Left lung (tissue), 10 donors: ENCODE data around the gene UBR4. TPM values are rescaled to one million over a fixed set of nuclear protein-coding genes. Genes with fewer than 3 reads are reported as not detected.

Source experiments
- ATAC-seq: fragments of 200-7000 bp; cut with Tn5 transposase; one replicate; pipeline ENCODE4 v1.9.1; 2020; ENCODE audit warnings: moderate library complexity
- DNase-seq, 4 donors: peaks; one replicate each; pipeline ENCODE4 v3.0.0-alpha.2; 2013 to 2020
- H3K27ac ChIP-seq, 2 donors: fragments of 200-600 bp; sonication (generic) in 1 of 2; one replicate each; pipeline versions ENCODE4 v1.5.0 to v1.8.0; 2020 to 2021
- H3K27me3 ChIP-seq, 2 donors: fragments of 200-600 bp; sonication (generic) in 1 of 2; one replicate each; pipeline versions ENCODE4 v1.5.0 to v1.8.0; 2020 to 2021
- H3K36me3 ChIP-seq, 2 donors: fragments of 200-600 bp; sonication (generic) in 1 of 2; one replicate each; pipeline versions ENCODE4 v1.5.0 to v1.8.0; 2020 to 2021
- H3K4me1 ChIP-seq, 2 donors: fragments of 200-600 bp; one replicate each; pipeline ENCODE4 v1.8.0; 2021
- H3K4me3 ChIP-seq, 2 donors: fragments of 200-600 bp; sonication (generic) in 1 of 2; one replicate each; pipeline versions ENCODE4 v1.5.0 to v1.8.0; 2020 to 2021; ENCODE audit warnings: mild to moderate bottlenecking in 1 of 2
- H3K9me3 ChIP-seq, 2 donors: fragments of 200-600 bp; sonication (generic) in 1 of 2; one replicate each; pipeline versions ENCODE4 v1.5.0 to v1.8.0; 2020 to 2021
- CTCF ChIP-seq, 2 donors: fragments of 200-600 bp; sonication (generic) in 1 of 2; IDR thresholded peaks; one replicate each; pipeline versions ENCODE4 v1.5.0 to v1.8.0; 2021; ENCODE audit warnings: antibody characterized with exemption in 2 of 2
- intact Hi-C, 2 donors: fragments of 100-400 bp; cut with DNase I; formaldehyde crosslinking; loops; one replicate each; pipeline versions ENCODE4 v1.11.2 to v1.14.2; 2022
- polyA plus RNA-seq, 6 donors: library from polyadenylated mRNA; unstranded; fragments of 120-200 nt; gene quantifications; one replicate each; pipeline ENCODE4 v1.2.1, GENCODE V29; 2013; ENCODE audit not compliant: insufficient read length in 6 of 6
- total RNA-seq, 2 donors: library from RNA; stranded (reverse); fragmentation: NEBNext Ultra II Directional; extraction: Animal tissue kit (Norgen Biotek cat#: 25700); gene quantifications; one replicate each; pipeline ENCODE4 v1.2.1, GENCODE V29; 2021
- donor health status: DM: no; HTN: yes; CAD: no.
- donor health status: DM: no; HTN: no; CAD: no.

The UBR4 gene
- total and polyA plus RNA-seq, 8 donors, result 95.9 to 130 (median 109) TPM

DNA sequence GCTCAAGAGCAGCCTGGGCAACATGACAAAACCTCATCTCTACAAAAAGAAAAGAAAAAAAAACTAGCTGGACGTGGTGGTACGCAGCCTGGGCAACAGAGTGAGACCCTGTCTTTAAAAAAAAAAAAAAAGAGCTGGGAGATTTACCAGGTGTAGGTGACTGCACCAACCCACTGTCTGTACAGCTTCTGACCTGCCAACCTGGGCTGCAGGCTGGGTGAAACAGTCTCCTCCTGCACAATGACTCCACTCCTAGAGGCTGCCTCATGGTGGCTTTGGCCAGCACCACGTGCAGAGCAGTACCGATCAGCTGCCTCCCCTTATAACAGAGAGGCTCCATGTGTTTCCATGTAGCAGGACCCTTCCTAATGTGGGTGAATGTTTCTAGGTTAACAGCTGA is 45.2 kb upstream of the UBR4 start:
- intact Hi-C loops, result no loop called here
- Histone ChIP-seq H3K9me3 (no peaks in the 10 kb centered on the region), H3K27me3 (no peaks in the 10 kb centered on the region), H3K36me3 (peaks cover 0 to 55% of the 10 kb centered on the region in 2 donors), H3K4me3 (no peak overlapping the region), H3K4me1 (peaks cover 18 to 32% of the 10 kb centered on the region in 2 donors), H3K27ac (no peak overlapping the region)
- DNase-seq (no peak), ATAC-seq (no peak)
- TF ChIP-seq CTCF (IDR thresholded peaks at IDR 0.05), result no peak

DNA sequence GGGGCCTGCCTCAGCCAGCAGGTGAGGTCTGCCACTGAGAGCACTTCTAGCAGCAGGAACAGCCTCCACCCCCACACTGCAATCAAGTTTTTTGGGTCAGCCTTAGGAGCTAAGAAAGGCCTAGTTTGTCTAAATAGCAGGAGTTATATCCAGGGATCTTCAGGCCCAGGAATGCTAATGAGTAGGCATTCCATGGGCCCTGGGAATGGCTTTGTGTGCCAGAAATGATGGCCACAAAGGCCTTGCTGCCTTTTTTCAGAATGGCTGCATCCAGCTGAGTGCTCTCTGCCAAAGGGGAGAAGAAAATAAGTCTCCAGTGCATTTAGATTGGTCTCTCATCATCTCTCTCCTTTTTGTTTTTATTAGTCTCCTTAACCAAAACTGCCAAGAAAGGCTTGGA is 44.4 kb upstream of the UBR4 start:
- no peak for TF ChIP-seq CTCF (IDR thresholded peaks at IDR 0.05)
- no peaks in the 10 kb centered on the region for H3K27me3 ChIP-seq
- DNase-seq (no peak), ATAC-seq (no peak)
- H3K36me3 ChIP-seq, result peaks cover 0 to 46% of the 10 kb centered on the region in 2 donors
- intact Hi-C loops, result no loop called here
- H3K4me3 ChIP-seq, result no peak overlapping the region
- H3K4me1 ChIP-seq, result peaks cover 20 to 40% of the 10 kb centered on the region in 2 donors
- no peaks in the 10 kb centered on the region for H3K9me3 ChIP-seq
- H3K27ac ChIP-seq, result no peak overlapping the region

DNA sequence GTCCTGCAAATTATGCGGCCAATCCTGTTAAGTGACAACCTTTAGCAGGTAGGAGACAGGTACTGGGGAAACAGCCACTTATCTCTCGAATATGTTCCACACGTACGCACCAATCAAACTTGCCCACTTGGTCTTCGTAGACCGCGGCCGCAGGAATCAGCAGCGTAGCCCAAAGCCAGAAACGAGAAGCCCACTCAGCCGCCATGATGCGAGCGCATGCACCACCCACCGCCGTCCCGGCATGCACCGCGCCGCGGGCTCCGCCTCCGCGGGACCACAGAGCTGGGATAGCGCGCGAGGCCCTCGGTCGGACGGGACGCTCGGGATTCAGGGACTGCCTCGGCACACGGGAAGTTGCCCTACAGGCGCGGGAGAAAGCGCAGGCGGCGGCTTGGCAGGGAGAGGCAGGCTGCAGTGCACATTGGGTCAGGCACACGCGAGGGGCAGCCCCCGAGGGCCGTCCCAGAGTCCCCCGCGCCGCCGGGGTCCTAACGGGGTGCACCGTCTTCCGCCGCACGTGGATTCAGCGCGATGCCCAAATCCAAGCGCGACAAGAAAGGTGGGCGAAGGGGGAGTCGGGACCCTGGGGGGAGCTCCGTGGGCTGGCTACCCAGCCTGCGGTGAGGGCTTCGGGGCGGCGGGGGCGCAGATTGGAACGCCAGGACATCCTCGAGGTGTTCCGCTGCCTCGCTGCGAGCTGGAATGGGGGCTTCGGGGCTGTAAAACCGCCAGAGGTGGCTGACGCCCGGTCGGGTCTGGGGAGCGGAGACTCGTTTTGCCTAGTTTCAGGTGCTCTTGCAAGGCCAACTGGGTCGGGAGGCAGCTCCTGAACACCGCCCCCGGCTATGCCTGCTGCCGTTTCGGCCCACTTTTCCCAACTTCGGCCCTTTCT is 41.5 kb upstream of the UBR4 start, which contains the start of the genes EMC1 and MRTO4:
TSS of gene EMC1 (minus strand) at position 220 of the 892 bp plus-strand sequence. CDS start at position 205, 15 bp downstream.
TSS of gene MRTO4 (plus strand) at position 501 of the 892 bp plus-strand sequence. CDS start at position 532, 31 bp downstream.
- intact Hi-C loops, result no loop called here
- Histone ChIP-seq H3K4me3 (peak within 1 kb of the TSS; percentile 89 to 94), H3K27ac (peak within 1 kb of the TSS; percentile 95 to 97), H3K27me3 (no peaks in the 10 kb centered on the region), H3K9me3 (no peaks in the 10 kb centered on the region), H3K4me1 (peaks cover 20 to 44% of the 10 kb centered on the region in 2 donors), H3K36me3 (peaks cover 0 to 18% of the 10 kb centered on the region in 2 donors)
- DNase-seq (peak; percentile 87 to 97 (median 90)), ATAC-seq (peak; percentile 99)
- no peak for TF ChIP-seq CTCF (IDR thresholded peaks at IDR 0.05)

DNA sequence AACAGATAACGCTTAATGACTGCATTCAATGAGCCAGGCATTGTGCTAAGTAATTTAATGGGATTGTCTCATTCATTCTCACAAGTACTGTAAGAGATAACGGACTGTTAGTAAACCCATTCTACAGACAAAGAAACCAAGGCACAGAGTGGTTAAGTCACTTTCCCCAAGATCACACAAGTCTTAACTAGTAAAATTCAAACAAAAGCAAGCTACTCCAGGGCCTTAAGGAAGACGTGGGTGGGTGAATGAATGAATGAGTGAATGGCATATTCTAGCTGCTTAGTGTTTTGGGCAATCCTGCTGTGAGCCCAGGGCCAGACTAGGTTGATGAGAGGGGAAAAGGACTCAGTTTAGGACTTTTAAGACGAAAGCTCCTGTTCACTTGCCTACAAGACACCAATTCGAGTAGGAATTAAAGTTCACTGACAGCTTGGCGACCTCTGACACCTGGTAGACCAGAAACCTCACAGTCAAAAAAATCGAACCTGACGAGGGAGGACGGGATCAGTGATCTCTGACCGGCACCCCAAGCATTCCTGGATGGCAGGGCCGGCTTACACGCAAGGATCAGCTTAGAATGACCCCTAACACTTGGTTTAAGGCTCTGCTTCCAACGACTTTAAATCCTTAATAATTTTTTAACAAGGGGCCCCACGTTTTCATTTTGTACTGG is 40.7 kb upstream of the UBR4 start:
- Histone ChIP-seq H3K27me3 (no peaks in the 10 kb centered on the region), H3K4me1 (peaks cover 20 to 44% of the 10 kb centered on the region in 2 donors), H3K36me3 (peaks cover 0 to 10% of the 10 kb centered on the region in 2 donors), H3K9me3 (no peaks in the 10 kb centered on the region), H3K4me3 (peak overlapping the region; percentile 89 to 94), H3K27ac (peak overlapping the region; percentile 95 to 97)
- ATAC-seq (no peak), DNase-seq (no peak)
- TF ChIP-seq CTCF (IDR thresholded peaks at IDR 0.05), result no peak
- intact Hi-C loops, result no loop called here
